Measurements from ENCODE around the gene LRRC8C. TPM values are rescaled to one million over a fixed set of nuclear protein-coding genes. Genes with fewer than 3 reads are reported as not detected.
A peak's percentile ranks its signal among the peaks of the same experiment; 100 is the strongest.

Gene LRRC8C
- total and polyA plus RNA-seq, 10 of the 15 experiments (the other 5 are each of a cell fraction or from before 2014, with no cell fraction given), result 2.3 to 16.3 (median 10.8) TPM

DNA sequence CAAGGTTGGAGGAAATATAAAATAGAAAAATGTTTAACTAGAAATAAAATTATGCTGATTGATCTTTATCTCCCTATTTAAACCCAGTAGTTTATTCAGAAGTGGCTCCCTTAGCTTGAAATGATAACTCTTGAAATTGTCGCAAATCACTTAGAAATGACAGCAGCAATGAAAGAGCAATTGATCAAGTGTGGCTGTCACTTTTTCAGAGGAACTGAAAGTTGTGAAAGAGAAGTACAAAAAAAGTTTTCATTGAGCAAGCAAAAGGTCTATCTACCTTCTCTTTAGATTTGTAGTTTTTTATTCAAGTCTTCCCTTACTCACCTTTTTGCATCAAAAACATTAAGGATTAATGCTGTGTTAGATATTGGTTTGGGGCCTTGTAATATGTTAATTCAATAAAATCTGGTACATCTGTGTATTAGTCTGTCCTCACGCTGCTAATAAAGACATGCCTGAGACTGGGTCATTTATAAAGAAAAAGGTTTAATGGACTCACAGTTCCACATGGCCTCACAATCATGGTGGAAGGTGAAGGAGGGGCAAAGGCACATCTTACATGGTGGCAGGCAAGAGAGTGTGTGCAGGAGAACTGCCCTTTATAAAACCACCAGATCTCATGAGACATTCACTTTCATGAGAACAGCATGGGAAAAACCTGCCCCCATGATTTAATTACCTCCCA lies 48.3 kb downstream of the LRRC8C start (continued):
- TF ChIP-seq, protein P1, sequence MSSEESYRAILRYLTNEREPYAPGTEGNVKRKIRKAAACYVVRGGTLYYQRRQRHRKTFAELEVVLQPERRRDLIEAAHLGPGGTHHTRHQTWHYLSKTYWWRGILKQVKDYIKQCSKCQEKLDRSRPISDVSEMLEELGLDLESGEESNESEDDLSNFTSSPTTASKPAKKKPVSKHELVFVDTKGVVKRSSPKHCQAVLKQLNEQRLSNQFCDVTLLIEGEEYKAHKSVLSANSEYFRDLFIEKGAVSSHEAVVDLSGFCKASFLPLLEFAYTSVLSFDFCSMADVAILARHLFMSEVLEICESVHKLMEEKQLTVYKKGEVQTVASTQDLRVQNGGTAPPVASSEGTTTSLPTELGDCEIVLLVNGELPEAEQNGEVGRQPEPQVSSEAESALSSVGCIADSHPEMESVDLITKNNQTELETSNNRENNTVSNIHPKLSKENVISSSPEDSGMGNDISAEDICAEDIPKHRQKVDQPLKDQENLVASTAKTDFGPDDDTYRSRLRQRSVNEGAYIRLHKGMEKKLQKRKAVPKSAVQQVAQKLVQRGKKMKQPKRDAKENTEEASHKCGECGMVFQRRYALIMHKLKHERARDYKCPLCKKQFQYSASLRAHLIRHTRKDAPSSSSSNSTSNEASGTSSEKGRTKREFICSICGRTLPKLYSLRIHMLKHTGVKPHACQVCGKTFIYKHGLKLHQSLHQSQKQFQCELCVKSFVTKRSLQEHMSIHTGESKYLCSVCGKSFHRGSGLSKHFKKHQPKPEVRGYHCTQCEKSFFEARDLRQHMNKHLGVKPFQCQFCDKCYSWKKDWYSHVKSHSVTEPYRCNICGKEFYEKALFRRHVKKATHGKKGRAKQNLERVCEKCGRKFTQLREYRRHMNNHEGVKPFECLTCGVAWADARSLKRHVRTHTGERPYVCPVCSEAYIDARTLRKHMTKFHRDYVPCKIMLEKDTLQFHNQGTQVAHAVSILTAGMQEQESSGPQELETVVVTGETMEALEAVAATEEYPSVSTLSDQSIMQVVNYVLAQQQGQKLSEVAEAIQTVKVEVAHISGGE (CRISPR knock-in tag; IDR thresholded peaks at IDR 0.05), result no peak
- TF ChIP-seq HDGF (IDR thresholded peaks at IDR 0.05) (no peak), MYB (IDR thresholded peaks at IDR 0.05; ENCODE audit: borderline replicate concordance, low read depth, low read length) (no peak), LARP7 (IDR thresholded peaks at IDR 0.05) (no peak), EP300 (IDR thresholded peaks at IDR 0.05; ENCODE audit: borderline replicate concordance in 1 of 2, control insufficient read depth in 1 of 2, low read depth in 2 of 2, low read length in 2 of 2) (peak; percentile 62 to 96; a peak in 3 of 4 replicates), RBBP5 (conservative IDR thresholded peaks at IDR 0.05) (no peak), NRF1 (conservative IDR thresholded peaks at IDR 0.05; ENCODE audit: low read depth, low read length) (no peak), SPI1 (IDR thresholded peaks at IDR 0.05; ENCODE audit: borderline replicate concordance, insufficient read depth, low read depth, low read length) (peak; percentile 96), BCL11A (IDR thresholded peaks at IDR 0.05; ENCODE audit: low read depth, low read length) (peak; percentile 88), HCFC1 (IDR thresholded peaks at IDR 0.05; ENCODE audit: low read length) (no peak), KAT2A (conservative IDR thresholded peaks at IDR 0.05; ENCODE audit: control insufficient read depth, low read depth, low read length) (no peak), TCF7 (IDR thresholded peaks at IDR 0.05; ENCODE audit: borderline replicate concordance) (no peak), RCOR1 (conservative IDR thresholded peaks at IDR 0.05; ENCODE audit: low read depth, low read length) (no peak), ZNF217 (IDR thresholded peaks at IDR 0.05) (0 out of 2 replicates have a peak, but pooled peaks have one; percentile 83)
- TF ChIP-seq, protein P2, sequence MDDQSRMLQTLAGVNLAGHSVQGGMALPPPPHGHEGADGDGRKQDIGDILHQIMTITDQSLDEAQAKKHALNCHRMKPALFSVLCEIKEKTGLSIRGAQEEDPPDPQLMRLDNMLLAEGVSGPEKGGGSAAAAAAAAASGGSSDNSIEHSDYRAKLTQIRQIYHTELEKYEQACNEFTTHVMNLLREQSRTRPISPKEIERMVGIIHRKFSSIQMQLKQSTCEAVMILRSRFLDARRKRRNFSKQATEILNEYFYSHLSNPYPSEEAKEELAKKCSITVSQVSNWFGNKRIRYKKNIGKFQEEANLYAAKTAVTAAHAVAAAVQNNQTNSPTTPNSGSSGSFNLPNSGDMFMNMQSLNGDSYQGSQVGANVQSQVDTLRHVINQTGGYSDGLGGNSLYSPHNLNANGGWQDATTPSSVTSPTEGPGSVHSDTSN (IDR thresholded peaks at IDR 0.05; ENCODE audit: insufficient replicate concordance, low read depth, low read length), result peak; percentile 93
